C4-2B (cell line): ENCODE measurements around the gene RANBP3.
A peak's percentile ranks its signal among the peaks of the same experiment; 100 is the strongest.
"Not testable (repeated sequence)": the region's sequence is repeated elsewhere in the genome, so short reads cannot be mapped to it uniquely, and the experiment has no call there.

Experiments
- H3K27ac ChIP-seq: fragments of 450-650 bp; 2 replicates; pipeline ENCODE4 v1.5.1; 2017
- CTCF ChIP-seq: fragments of 450-650 bp; conservative IDR thresholded peaks from 2 replicates; pipeline ENCODE4 v1.5.1; 2017; ENCODE audit warnings: mild to moderate bottlenecking
- ZFX ChIP-seq: fragments of 450-650 bp; IDR thresholded peaks from 2 replicates; pipeline ENCODE4 v1.6.1; 2017

RANBP3 gene

GRCh38 chr19:5990289-5990797 is 12.4 kb upstream of the RANBP3 start:
- H3K27ac ChIP-seq, result no peak overlapping the region
- TF ChIP-seq ZFX, result no peak
- no peak for TF ChIP-seq CTCF

- no peak overlapping the region for H3K27ac ChIP-seq
- TF ChIP-seq CTCF (no peak), ZFX (no peak)
Measured at GRCh38 chr19:5989388-5990074, 11.6 kb upstream of the RANBP3 start.

- TF ChIP-seq ZFX (no peak), CTCF (no peak)
- H3K27ac ChIP-seq, result no peak overlapping the region
Measured at GRCh38 chr19:5988517-5989387, 10.8 kb upstream of the RANBP3 start.

- H3K27ac ChIP-seq, result peak overlapping the region; percentile 26; the same call in 1 of the 2 replicates
- TF ChIP-seq CTCF, result peak; percentile 97
- TF ChIP-seq ZFX, result no peak
Measured at GRCh38 chr19:5987077-5987818, 9.3 kb upstream of the RANBP3 start.

GRCh38 chr19:5985837-5986236 is 7.9 kb upstream of the RANBP3 start:
- H3K27ac ChIP-seq, result not testable (repeated sequence)

- TF ChIP-seq CTCF (no peak), ZFX (no peak)
- no peak overlapping the region for H3K27ac ChIP-seq
Measured at GRCh38 chr19:5985098-5985783, 7.3 kb upstream of the RANBP3 start.

- TF ChIP-seq ZFX (no peak), CTCF (no peak)
- no peak overlapping the region for H3K27ac ChIP-seq
Measured at GRCh38 chr19:5984600-5984999, 6.7 kb upstream of the RANBP3 start.
